Endothelial cell of umbilical vein (primary cell): ENCODE data around the gene VPS26C. TPM values are rescaled to one million over a fixed set of nuclear protein-coding genes. Genes with fewer than 3 reads are reported as not detected.

Experiments used
- BruUV-seq: library from RNA; stranded (reverse); fragments of 400-500 nt; replicated peaks from 2 replicates; lab custom pipeline; 2021; lab: Mats Ljungman, UMichigan
- CTCF ChIA-PET: fragments of 300-600, 350-600 bp; sonication (Branson Sonifier 250); formaldehyde crosslinking; loops from one replicate; lab custom pipeline; 2021; ENCODE audit warnings: antibody characterized with exemption, inconsistent platforms; lab: Charles Lee
- POLR2A ChIA-PET: fragments of 300-600, 350-600 bp; sonication (Branson Sonifier 250); formaldehyde crosslinking; loops from one replicate; lab custom pipeline; 2021; ENCODE audit warnings: antibody characterized with exemption, inconsistent platforms; lab: Charles Lee
- DNase-seq: peaks from one replicate; pipeline ENCODE4 v3.0.0-alpha.2; 2011; ENCODE audit warnings: low read depth, low spot score
- FAIRE-seq: peaks from 2 replicates; lab custom pipeline; 2011; peaks lifted over from hg19 to GRCh38; lab: Jason Lieb, UNC
- H2AFZ ChIP-seq: 2 replicates; pipeline ENCODE4 v1.6.0; 2012; ENCODE audit warnings: low read depth, low read length, control low read depth, inconsistent platforms
- H3K27ac ChIP-seq: 2 replicates; pipeline ENCODE4 v1.5.1; 2011; ENCODE audit warnings: low read depth, mild to moderate bottlenecking, control low read depth, low read length, moderate library complexity; ENCODE audit not compliant: insufficient read depth
- H3K27me3 ChIP-seq, 2 experiments: 2 replicates each; pipeline versions ENCODE4 v1.6.0 to v1.6.1; 2011; ENCODE audit warnings: low read length in 2 of 2, mixed read lengths in 1 of 2; ENCODE audit not compliant: control insufficient read depth in 2 of 2, insufficient read depth in 2 of 2
- H3K36me3 ChIP-seq, 2 experiments: 2 replicates in 1 of 2; 3 replicates in 1 of 2; pipeline ENCODE4 v1.5.1; 2011; ENCODE audit warnings: low read length in 2 of 2, mild to moderate bottlenecking in 1 of 2, moderate library complexity in 1 of 2; ENCODE audit not compliant: control insufficient read depth in 2 of 2, insufficient read depth in 2 of 2; ENCODE audit errors: extremely low read depth in 1 of 2
- H3K4me1 ChIP-seq: 3 replicates; pipeline ENCODE4 v1.5.1; 2011; ENCODE audit warnings: mild to moderate bottlenecking, low read length; ENCODE audit not compliant: control insufficient read depth, insufficient read depth; ENCODE audit errors: extremely low read depth
- H3K4me2 ChIP-seq: 2 replicates; pipeline ENCODE4 v1.6.1; 2011; ENCODE audit warnings: low read length, control low read depth, mixed read lengths; ENCODE audit not compliant: insufficient read depth
- H3K4me3 ChIP-seq, 3 experiments: fragments of 200-600 bp in 1 of 3; sonication (generic), shearing (Covaris generic) in 1 of 3; replicated peaks in 1 of 3; 2 replicates each; pipeline ENCODE4 v1.5.1; 2011 to 2016; ENCODE audit warnings: control low read depth in 3 of 3, low read length in 3 of 3, mild to moderate bottlenecking in 2 of 3, inconsistent platforms in 1 of 3, low read depth in 1 of 3, moderate library complexity in 1 of 3; ENCODE audit not compliant: insufficient read depth in 1 of 3
- H3K79me2 ChIP-seq: 2 replicates; pipeline ENCODE4 v1.6.0; 2012; ENCODE audit warnings: low read length, inconsistent platforms; ENCODE audit not compliant: control insufficient read depth, insufficient read depth
- H3K9ac ChIP-seq: replicated peaks from 2 replicates; pipeline ENCODE3; 2011; ENCODE audit warnings: low read length, control low read depth; ENCODE audit not compliant: insufficient read depth; ENCODE audit errors: extremely low read depth
- H3K9me1 ChIP-seq: replicated peaks from 3 replicates; pipeline ENCODE4 v1.6.0; 2011; ENCODE audit warnings: mild to moderate bottlenecking, low read length; ENCODE audit not compliant: control insufficient read depth, insufficient read depth; ENCODE audit errors: extremely low read depth
- H3K9me3 ChIP-seq: replicated peaks from 2 replicates; pipeline ENCODE4 v1.5.1; 2012; ENCODE audit warnings: low read length, inconsistent platforms; ENCODE audit not compliant: control insufficient read depth, insufficient read depth
- H4K20me1 ChIP-seq: replicated peaks from 2 replicates; pipeline ENCODE3; 2011; ENCODE audit warnings: mild to moderate bottlenecking, low read length; ENCODE audit not compliant: control insufficient read depth, insufficient read depth; ENCODE audit errors: extremely low read depth
- CTCF ChIP-seq, 2 donors: IDR thresholded peaks; 1 replicate in 1 of 2; 2 replicates in 1 of 2; pipeline ENCODE4 v1.5.1; 2011; ENCODE audit warnings: low read length in 2 of 2, mild to moderate bottlenecking in 2 of 2, moderate library complexity in 2 of 2, control low read depth in 1 of 2, inconsistent platforms in 1 of 2, low read depth in 1 of 2; ENCODE audit not compliant: insufficient read depth in 1 of 2; ENCODE audit errors: extremely low read depth in 1 of 2
- EZH2 ChIP-seq: IDR thresholded peaks from 2 replicates; pipeline ENCODE4 v1.6.1; 2012; ENCODE audit warnings: borderline replicate concordance, low read depth, mild to moderate bottlenecking, moderate library complexity, low read length, inconsistent platforms; ENCODE audit not compliant: severe bottlenecking
- FOS ChIP-seq: IDR thresholded peaks from 2 replicates; pipeline ENCODE4 v1.6.1; 2011; ENCODE audit warnings: mild to moderate bottlenecking, low read length, moderate library complexity, borderline replicate concordance; ENCODE audit not compliant: insufficient read depth
- GATA2 ChIP-seq: IDR thresholded peaks from 2 replicates; pipeline ENCODE4 v1.7.0; 2011; ENCODE audit warnings: low read depth, mild to moderate bottlenecking, moderate library complexity, mixed read lengths, low read length; ENCODE audit not compliant: insufficient read length, insufficient read depth
- JUN ChIP-seq: IDR thresholded peaks from 2 replicates; pipeline ENCODE4 v1.6.1; 2011; ENCODE audit warnings: borderline replicate concordance, low read depth; ENCODE audit not compliant: insufficient read length, insufficient read depth
- MAX ChIP-seq: IDR thresholded peaks from 2 replicates; pipeline ENCODE4 v1.6.1; 2011; ENCODE audit not compliant: insufficient read depth, insufficient read length
- MYC ChIP-seq: IDR thresholded peaks from one replicate; pipeline ENCODE4 v1.6.1; 2011; ENCODE audit warnings: mild to moderate bottlenecking, low read depth, low read length
- POLR2A ChIP-seq: IDR thresholded peaks from 2 replicates; pipeline ENCODE4 v1.6.1; 2012; ENCODE audit warnings: low read depth, mild to moderate bottlenecking, control low read depth, low read length
- POLR2AphosphoS5 ChIP-seq: IDR thresholded peaks from 2 replicates; pipeline ENCODE4 v1.6.1; 2012; ENCODE audit warnings: low read depth, mild to moderate bottlenecking, control low read depth, low read length, moderate library complexity; ENCODE audit not compliant: insufficient read depth
- dilution Hi-C: fragments of 300-500 bp; cut with MboI; formaldehyde crosslinking; loops from one replicate; pipeline ENCODE4 v1.15.0; 2019; ENCODE audit warnings: low sequenced_read_pairs; ENCODE audit not compliant: extremely low pct_ligation_motif_present
- intact Hi-C: fragments of 100-400 bp; cut with micrococcal nuclease; formaldehyde crosslinking; loops from one replicate; pipeline ENCODE4 v1.10.0; 2022
- polyA plus RNA-seq, 4 experiments: library from polyadenylated mRNA; depleted of rRNA in 3 of 4; stranded (reverse) in 3 of 4; unstranded in 1 of 4; fragments of >200 nt; gene quantifications; 2 replicates each; pipeline versions ENCODE4 v1.2.1 to v1.2.3, GENCODE V29; 2011 to 2012; ENCODE audit warnings: missing spikeins in 1 of 4
- total RNA-seq: library from RNA; stranded (reverse); gene quantifications from 2 replicates; pipeline ENCODE4 v1.2.3, GENCODE V29; 2021

VPS26C gene
- total and polyA plus RNA-seq, 2 donors (not counting 3 experiments of a cell fraction or from before 2014, with no cell fraction given): 35.2 to 53.7 TPM

GRCh38 chr21:37193676-37194075 lies 73.5 kb downstream of the VPS26C start:
- no peak overlapping the region for H2AFZ ChIP-seq
- no peaks in the 10 kb centered on the region for H3K4me1 ChIP-seq
- H3K27me3 ChIP-seq: no peaks in the 10 kb centered on the region
- dilution Hi-C loops (no loop called here), intact Hi-C loops (no loop called here)
- H3K9me1 ChIP-seq: no peaks in the 10 kb centered on the region
- no peaks in the 10 kb centered on the region for H4K20me1 ChIP-seq
- DNase-seq (no peak), FAIRE-seq (no peak)
- BruUV-seq: no TSS peak
- no peak overlapping the region for H3K4me2 ChIP-seq
- peaks cover 12 to 13% of the 10 kb centered on the region in 2 experiments for H3K36me3 ChIP-seq
- no peaks in the 10 kb centered on the region for H3K79me2 ChIP-seq
- no peaks in the 10 kb centered on the region for H3K9me3 ChIP-seq
- ChIA-PET CTCF (no interaction called here), POLR2A (no interaction called here)
- H3K9ac ChIP-seq: no peak overlapping the region
- no peak overlapping the region for H3K27ac ChIP-seq
- TF ChIP-seq POLR2AphosphoS5: no peak
- TF ChIP-seq MYC: no peak
- no peak for TF ChIP-seq JUN
- TF ChIP-seq POLR2A: no peak
- TF ChIP-seq GATA2: no peak
- no peak for TF ChIP-seq MAX
- no peak for TF ChIP-seq EZH2
- no peak for TF ChIP-seq CTCF (IDR thresholded peaks at IDR 0.05; ENCODE audit: extremely low read depth in 1 of 2, insufficient read depth in 1 of 2, low read depth in 1 of 2, low read length in 2 of 2)
- no peak for TF ChIP-seq FOS
- H3K4me3 ChIP-seq: no peak overlapping the region
